Measurements from ENCODE around the gene SNX21. TPM values are rescaled to one million over a fixed set of nuclear protein-coding genes. Genes with fewer than 3 reads are reported as not detected.

Gene SNX21
- total RNA-seq, 2 donors from 2014 or later = 1.9 to 3.1 TPM

- peaks cover 4% of the 10 kb centered on the region for H3K36me3 Mint-ChIP-seq (ENCODE audit: low read depth)
- no peak overlapping the region for H3K4me3 Mint-ChIP-seq
- H3K9me3 ChIP-seq (ENCODE audit: control insufficient read depth, low read length, poor library complexity, severe bottlenecking) = no peaks in the 10 kb centered on the region
- DNase-seq (no peak), ATAC-seq (no peak)
- H3K27ac Mint-ChIP-seq = no peak overlapping the region
- H3K4me1 Mint-ChIP-seq = peaks cover 39% of the 10 kb centered on the region
- no peaks in the 10 kb centered on the region for H3K27me3 Mint-ChIP-seq
Observed at GRCh38 chr20:45886590-45887345, 53.2 kb downstream of the SNX21 start.

- ATAC-seq (no peak), DNase-seq (no peak)
- Mint-ChIP-seq H3K4me3 (no peak within 1 kb of the TSS), H3K27ac (no peak within 1 kb of the TSS), H3K4me1 (peaks cover 39% of the 10 kb centered on the region), H3K36me3 (ENCODE audit: low read depth) (peaks cover 2% of the 10 kb centered on the region), H3K27me3 (no peaks in the 10 kb centered on the region)
- H3K9me3 ChIP-seq (ENCODE audit: control insufficient read depth, low read length, poor library complexity, severe bottlenecking) = no peaks in the 10 kb centered on the region
Observed at GRCh38 chr20:45887346-45887715, 53.7 kb downstream of the SNX21 start, which contains the start of gene SPATA25. SPATA25 (minus strand) TSS chr20:45887622; CDS start chr20:45887590, 32 bp downstream.

GRCh38 chr20:45888681-45889080, 55.1 kb downstream of the SNX21 start:
- H3K27ac Mint-ChIP-seq = no peak overlapping the region
- peaks cover 2% of the 10 kb centered on the region for H3K36me3 Mint-ChIP-seq (ENCODE audit: low read depth)
- no peaks in the 10 kb centered on the region for H3K9me3 ChIP-seq (ENCODE audit: control insufficient read depth, low read length, poor library complexity, severe bottlenecking)
- no peak overlapping the region for H3K4me3 Mint-ChIP-seq
- no peak for DNase-seq
- no peak for ATAC-seq
- no peaks in the 10 kb centered on the region for H3K27me3 Mint-ChIP-seq
- H3K4me1 Mint-ChIP-seq = peaks cover 33% of the 10 kb centered on the region

GRCh38 chr20:45890077-45890984, 56.7 kb downstream of the SNX21 start:
- ATAC-seq (no peak), DNase-seq (peak in 1 of 3 donors; percentile 29)
- no peaks in the 10 kb centered on the region for H3K27me3 Mint-ChIP-seq
- H3K27ac Mint-ChIP-seq = peak overlapping the region; percentile 92
- H3K36me3 Mint-ChIP-seq (ENCODE audit: low read depth) = no peaks in the 10 kb centered on the region
- peaks cover 28% of the 10 kb centered on the region for H3K4me1 Mint-ChIP-seq
- H3K4me3 Mint-ChIP-seq = peak overlapping the region; percentile 96
- no peaks in the 10 kb centered on the region for H3K9me3 ChIP-seq (ENCODE audit: control insufficient read depth, low read length, poor library complexity, severe bottlenecking)

GRCh38 chr20:45890985-45891983, 57.7 kb downstream of the SNX21 start, which contains the start of the genes CTSA and NEURL2:
CTSA (plus strand) TSS chr20:45891335; CDS start chr20:45891569, 234 bp downstream.
NEURL2 (minus strand) TSS chr20:45891208; CDS start chr20:45890991, 217 bp downstream.
- DNase-seq (peak; percentile 62 to 81 (median 77)), ATAC-seq (peak; percentile 88)
- Mint-ChIP-seq H3K4me3 (peak within 1 kb of the TSS; percentile 96), H3K4me1 (peaks cover 27% of the 10 kb centered on the region), H3K27me3 (no peaks in the 10 kb centered on the region), H3K27ac (peak within 1 kb of the TSS; percentile 92), H3K36me3 (ENCODE audit: low read depth) (no peaks in the 10 kb centered on the region)
- H3K9me3 ChIP-seq (ENCODE audit: control insufficient read depth, low read length, poor library complexity, severe bottlenecking) = no peaks in the 10 kb centered on the region

- ATAC-seq (no peak), DNase-seq (no peak)
- no peaks in the 10 kb centered on the region for H3K9me3 ChIP-seq (ENCODE audit: control insufficient read depth, low read length, poor library complexity, severe bottlenecking)
- no peaks in the 10 kb centered on the region for H3K27me3 Mint-ChIP-seq
- H3K27ac Mint-ChIP-seq = peak overlapping the region; percentile 92
- peaks cover 21% of the 10 kb centered on the region for H3K4me1 Mint-ChIP-seq
- no peaks in the 10 kb centered on the region for H3K36me3 Mint-ChIP-seq (ENCODE audit: low read depth)
- peak overlapping the region; percentile 96 for H3K4me3 Mint-ChIP-seq
Observed at GRCh38 chr20:45892049-45892825, 58.6 kb downstream of the SNX21 start.

Other genes with a start within 250 kb of the SNX21 start
- not detected for gene WFDC10A, start 204.1 kb upstream of the SNX21 start, total RNA-seq
- gene WFDC9, start 202.5 kb upstream of the SNX21 start, total RNA-seq = not detected
- gene WFDC11, start 163.6 kb upstream of the SNX21 start, total RNA-seq = not detected
- gene WFDC13, start 131.8 kb upstream of the SNX21 start, total RNA-seq = not detected
- gene WFDC10B, start 128.8 kb upstream of the SNX21 start, total RNA-seq = not detected
- gene SPINT4, start 111.5 kb upstream of the SNX21 start, total RNA-seq = not detected
- under 1 TPM in 1 of 2 donors, not detected in 1; 0.70 TPM for gene WFDC3, start 41.9 kb upstream of the SNX21 start, total RNA-seq
- 10 to 100 TPM; 10.4 to 14.1 TPM for gene DNTTIP1, start 41.8 kb upstream of the SNX21 start, total RNA-seq
- gene UBE2C, start 21.2 kb upstream of the SNX21 start, total RNA-seq = 1 to 10 TPM in 1 of 2 donors, not detected in 1; 1.4 TPM
- 1 to 10 TPM in 1 of 2 donors, under 1 TPM in 1; 0.99 to 5.5 TPM for gene TNNC2, start 6.5 kb upstream of the SNX21 start, total RNA-seq
- 10 to 100 TPM; 18.8 to 22.3 TPM for gene ACOT8, start 23.6 kb downstream of the SNX21 start, total RNA-seq
- 1 to 10 TPM in 1 of 2 donors, under 1 TPM in 1; 0.89 to 1.2 TPM for gene ZSWIM3, start 23.8 kb downstream of the SNX21 start, total RNA-seq
- gene ZSWIM1, start 47.4 kb downstream of the SNX21 start, total RNA-seq = 10 to 100 TPM in 1 of 2 donors, 1 to 10 TPM in 1; 8.0 to 10.2 TPM
- 1 to 10 TPM in 1 of 2 donors, under 1 TPM in 1; 0.94 to 1.3 TPM for gene SPATA25, start 53.8 kb downstream of the SNX21 start, total RNA-seq
- gene NEURL2, start 57.4 kb downstream of the SNX21 start, total RNA-seq = 1 to 10 TPM; 1.5 to 2.1 TPM
- 100 to 1,000 TPM; 121 to 200 TPM for gene CTSA, start 57.5 kb downstream of the SNX21 start, total RNA-seq
- 1 to 10 TPM in 1 of 2 donors, not detected in 1; 1.5 TPM for gene PLTP, start 78.4 kb downstream of the SNX21 start, total RNA-seq
- gene PCIF1, start 100.9 kb downstream of the SNX21 start, total RNA-seq = 10 to 100 TPM; 72.4 to 73.7 TPM
- 100 to 1,000 TPM in 1 of 2 donors, 10 to 100 TPM in 1; 95.1 to 129 TPM for gene ZNF335, start 138.4 kb downstream of the SNX21 start, total RNA-seq
- 1 to 10 TPM; 2.6 to 2.7 TPM for gene MMP9, start 175.1 kb downstream of the SNX21 start, total RNA-seq
- not detected for gene SLC12A5, start 195.4 kb downstream of the SNX21 start, total RNA-seq